Measurements from ENCODE around the gene PPP1R12C.
A peak's percentile ranks its signal among the peaks of the same experiment; 100 is the strongest.

The PPP1R12C gene

GRCh38 chr19:55088543-55089341 is 28.7 kb downstream of the PPP1R12C start:
- peak; percentile 80 for DNase-seq

GRCh38 chr19:55088021-55088451 is 29.4 kb downstream of the PPP1R12C start:
- no peak for DNase-seq

- no peak for DNase-seq
These were observed 29.9 kb downstream of the PPP1R12C start for GRCh38 chr19:55087542-55087901.

GRCh38 chr19:55086730-55087541 is 30.5 kb downstream of the PPP1R12C start:
- peak; percentile 59 for DNase-seq

- no peak for DNase-seq
These were observed 31.3 kb downstream of the PPP1R12C start for GRCh38 chr19:55085923-55086715.

GRCh38 chr19:55084416-55084815 is 33.0 kb downstream of the PPP1R12C start:
- DNase-seq = no peak

GRCh38 chr19:55083004-55083850 is 34.2 kb downstream of the PPP1R12C start:
- no peak for DNase-seq

- DNase-seq = peak; percentile 26
These were observed 35.2 kb downstream of the PPP1R12C start for GRCh38 chr19:55082020-55082851.

- no peak for DNase-seq
These were observed 35.7 kb downstream of the PPP1R12C start for GRCh38 chr19:55081770-55082019.

- peak; percentile 82 for DNase-seq
These were observed 36.3 kb downstream of the PPP1R12C start for GRCh38 chr19:55080968-55081769.

GRCh38 chr19:55080121-55080967 is 37.1 kb downstream of the PPP1R12C start:
- DNase-seq = peak; percentile 56

GRCh38 chr19:55079400-55080038 is 37.9 kb downstream of the PPP1R12C start:
- no peak for DNase-seq

GRCh38 chr19:55078996-55079395 is 38.4 kb downstream of the PPP1R12C start:
- no peak for DNase-seq

GRCh38 chr19:55077106-55077505 is 40.3 kb downstream of the PPP1R12C start:
- DNase-seq = no peak

GRCh38 chr19:55076321-55076720 is 41.1 kb downstream of the PPP1R12C start:
- DNase-seq = no peak

GRCh38 chr19:55075371-55075998 is 42.0 kb downstream of the PPP1R12C start, which contains the start of gene EPS8L1:
Gene EPS8L1, plus strand, starts transcription at chr19:55075869. Its CDS starts 576 bp downstream, at chr19:55076445.
- DNase-seq = no peak

- DNase-seq = no peak
These were observed 45.5 kb downstream of the PPP1R12C start for GRCh38 chr19:55071913-55072312.

GRCh38 chr19:55071129-55071502 is 46.3 kb downstream of the PPP1R12C start:
- no peak for DNase-seq
